DND-41 (cell line): ENCODE measurements around the gene GLRA3.

Experiments
- CTCF ChIP-seq: IDR thresholded peaks from 2 replicates; pipeline ENCODE4 v1.5.1; 2012; ENCODE audit warnings: borderline replicate concordance, low read length, moderate library complexity, mild to moderate bottlenecking; ENCODE audit not compliant: poor library complexity, severe bottlenecking; ENCODE audit errors: extremely low read depth
- EZH2 ChIP-seq: IDR thresholded peaks from 3 replicates; pipeline ENCODE4 v1.6.1; 2012; ENCODE audit warnings: borderline replicate concordance, low read depth, mild to moderate bottlenecking, moderate library complexity, low read length, inconsistent platforms; ENCODE audit not compliant: severe bottlenecking

GRCh38 chr4:174611792-174612191 is 217.3 kb downstream of the GLRA3 start:
- no peak for TF ChIP-seq CTCF
- no peak for TF ChIP-seq EZH2
